Loucy (cell line): ENCODE data around the gene SLC27A3.

Experiments
- H2AFZ ChIP-seq: fragments of 200-600 bp; sonication (generic); 2 replicates; pipeline ENCODE4 v1.6.0; 2016; ENCODE audit warnings: antibody characterized with exemption, mild to moderate bottlenecking, low read length, moderate library complexity
- H3F3A ChIP-seq: fragments of 200-600 bp; 2 replicates; pipeline ENCODE4 v1.6.0; 2016; ENCODE audit warnings: antibody characterized with exemption, low read depth, mild to moderate bottlenecking
- H3K27me3 ChIP-seq: fragments of 200-600 bp; sonication (generic); 2 replicates; pipeline ENCODE4 v1.6.1; 2014; ENCODE audit warnings: low read length, mild to moderate bottlenecking; ENCODE audit not compliant: insufficient read depth, poor library complexity, severe bottlenecking
- H3K36me3 ChIP-seq: fragments of 200-600 bp; sonication (generic); 2 replicates; pipeline ENCODE4 v1.6.1; 2016; ENCODE audit warnings: low read length; ENCODE audit not compliant: insufficient read depth
- H3K4me1 ChIP-seq: fragments of 200-600 bp; sonication (generic); 2 replicates; pipeline ENCODE4 v1.5.1; 2014; ENCODE audit warnings: low read length, mild to moderate bottlenecking; ENCODE audit not compliant: insufficient read depth, poor library complexity, severe bottlenecking
- H3K4me2 ChIP-seq: fragments of 200-600 bp; sonication (generic); 2 replicates; pipeline ENCODE4 v1.6.0; 2014; ENCODE audit warnings: antibody characterized with exemption, low read length, low read depth, mild to moderate bottlenecking; ENCODE audit not compliant: poor library complexity, severe bottlenecking
- H3K4me3 ChIP-seq: fragments of 200-600 bp; sonication (generic); 2 replicates; pipeline ENCODE4 v1.5.1; 2014; ENCODE audit warnings: low read length, mild to moderate bottlenecking, mixed read lengths; ENCODE audit not compliant: poor library complexity, severe bottlenecking
- H3K79me2 ChIP-seq: fragments of 200-600 bp; sonication (generic); 2 replicates; pipeline ENCODE4 v1.6.1; 2014; ENCODE audit warnings: low read length; ENCODE audit not compliant: insufficient read depth
- H3K9ac ChIP-seq: fragments of 200-600 bp; sonication (generic); 2 replicates; pipeline ENCODE4 v1.6.0; 2014; ENCODE audit warnings: mild to moderate bottlenecking, low read depth, low read length, moderate library complexity; ENCODE audit not compliant: poor library complexity, severe bottlenecking
- H3K9me2 ChIP-seq: fragments of 200-600 bp; sonication (generic); replicated peaks from 2 replicates; pipeline ENCODE4 v1.6.1; 2016; ENCODE audit warnings: low read depth, low read length, mixed read lengths
- H3K9me3 ChIP-seq: fragments of 200-600 bp; sonication (generic); 2 replicates; pipeline ENCODE4 v1.6.1; 2014; ENCODE audit warnings: mild to moderate bottlenecking, antibody characterized with exemption, low read length, low read depth; ENCODE audit not compliant: insufficient read depth
- H4K20me1 ChIP-seq: fragments of 200-600 bp; sonication (generic); 2 replicates; pipeline ENCODE4 v1.6.0; 2014; ENCODE audit warnings: antibody characterized with exemption, low read length, mild to moderate bottlenecking; ENCODE audit not compliant: insufficient read depth, poor library complexity, severe bottlenecking
- CTCF ChIP-seq: fragments of 200-600 bp; sonication (generic); conservative IDR thresholded peaks from 2 replicates; pipeline ENCODE4 v1.5.1; 2014; ENCODE audit warnings: mild to moderate bottlenecking, antibody characterized with exemption, low read length
- EZH2phosphoT487 ChIP-seq: fragments of 200-600 bp; IDR thresholded peaks from 2 replicates; pipeline ENCODE4 v1.6.1; 2018; ENCODE audit warnings: antibody characterized with exemption, mild to moderate bottlenecking, moderate library complexity, borderline replicate concordance

Gene SLC27A3

GRCh38 chr1:153774780-153775457 is at the start of gene SLC27A3:
SLC27A3 (plus strand) TSS chr1:153775407; CDS start chr1:153775498, 91 bp downstream.
- peaks cover 15% of the 10 kb centered on the region; the same call in 1 of the 2 replicates for H3K36me3 ChIP-seq
- peak within 1 kb of the TSS; percentile 69 for H3K9ac ChIP-seq
- no peaks in the 10 kb centered on the region for H3K27me3 ChIP-seq
- no peaks in the 10 kb centered on the region for H3K9me3 ChIP-seq
- peaks cover 17% of the 10 kb centered on the region for H3K4me1 ChIP-seq
- no peaks in the 10 kb centered on the region for H3K79me2 ChIP-seq
- no peaks in the 10 kb centered on the region; the same call in 1 of the 2 replicates for H3F3A ChIP-seq
- no peaks in the 10 kb centered on the region for H3K9me2 ChIP-seq
- H3K4me3 ChIP-seq: peak within 1 kb of the TSS; percentile 71
- peak within 1 kb of the TSS; percentile 81 for H2AFZ ChIP-seq
- peak within 1 kb of the TSS; percentile 78 for H3K4me2 ChIP-seq
- no peaks in the 10 kb centered on the region for H4K20me1 ChIP-seq
- TF ChIP-seq CTCF (no peak), EZH2phosphoT487 (no peak)

- Histone ChIP-seq H3F3A (no peaks in the 10 kb centered on the region), H3K36me3 (no peaks in the 10 kb centered on the region), H4K20me1 (no peaks in the 10 kb centered on the region), H3K79me2 (peaks cover 31% of the 10 kb centered on the region), H2AFZ (peak within 1 kb of the TSS; percentile 76), H3K4me3 (peak within 1 kb of the TSS; percentile 87), H3K27me3 (no peaks in the 10 kb centered on the region), H3K9ac (peak within 1 kb of the TSS; percentile 94), H3K4me1 (peaks cover 24% of the 10 kb centered on the region), H3K9me3 (no peaks in the 10 kb centered on the region), H3K4me2 (peak within 1 kb of the TSS; percentile 76), H3K9me2 (no peaks in the 10 kb centered on the region)
- TF ChIP-seq EZH2phosphoT487 (no peak), CTCF (0 out of 2 replicates have a peak, but pooled peaks have one; percentile 18)
These were observed 47.5 kb upstream of the SLC27A3 start, which contains the start of gene INTS3 for GRCh38 chr1:153727463-153728304. INTS3 (plus strand) TSS chr1:153728050; CDS start chr1:153728635, 585 bp downstream.

- Histone ChIP-seq H3K4me1 (peaks cover 24% of the 10 kb centered on the region), H3K9me2 (no peaks in the 10 kb centered on the region), H3K36me3 (no peaks in the 10 kb centered on the region), H4K20me1 (no peaks in the 10 kb centered on the region), H3F3A (no peaks in the 10 kb centered on the region), H3K9me3 (no peaks in the 10 kb centered on the region), H3K79me2 (peaks cover 31% of the 10 kb centered on the region), H2AFZ (peak overlapping the region; percentile 61), H3K4me2 (peak overlapping the region; percentile 73), H3K27me3 (no peaks in the 10 kb centered on the region), H3K9ac (peak overlapping the region; percentile 94), H3K4me3 (peak overlapping the region; percentile 87)
- TF ChIP-seq CTCF (no peak; the same call in 1 of the 2 replicates), EZH2phosphoT487 (no peak)
These were observed 46.7 kb upstream of the SLC27A3 start for GRCh38 chr1:153728305-153729066.
